ENCODE measurements around the gene KLF3. TPM values are rescaled to one million over a fixed set of nuclear protein-coding genes. Genes with fewer than 3 reads are reported as not detected.

KLF3 gene
- total RNA-seq, 4 donors from 2014 or later, result 46.0 to 73.1 (median 54.7) TPM

GRCh38 chr4:38665551-38666411 lies 1.8 kb downstream of the KLF3 start:
- no peak for TF ChIP-seq CTCF (IDR thresholded peaks at IDR 0.05; ENCODE audit: low read depth)

- TF ChIP-seq CTCF (IDR thresholded peaks at IDR 0.05; ENCODE audit: low read depth), result no peak
Measured at GRCh38 chr4:38666766-38667084, 2.7 kb downstream of the KLF3 start.

GRCh38 chr4:38667085-38667893 lies 3.3 kb downstream of the KLF3 start:
- no peak for TF ChIP-seq CTCF (IDR thresholded peaks at IDR 0.05; ENCODE audit: low read depth)

- TF ChIP-seq CTCF (IDR thresholded peaks at IDR 0.05; ENCODE audit: low read depth), result no peak
Measured at GRCh38 chr4:38668203-38668971, 4.4 kb downstream of the KLF3 start.

GRCh38 chr4:38669208-38669607 lies 5.2 kb downstream of the KLF3 start:
- no peak for TF ChIP-seq CTCF (IDR thresholded peaks at IDR 0.05; ENCODE audit: low read depth)

GRCh38 chr4:38670109-38670901 lies 6.3 kb downstream of the KLF3 start:
- no peak for TF ChIP-seq CTCF (IDR thresholded peaks at IDR 0.05; ENCODE audit: low read depth)
